HG02610 (cell line): Measurements from ENCODE around the gene ZMYND11.

Experiments
- ATAC-seq: cut with Tn5 transposase; IDR thresholded peaks from one replicate; pipeline ENCODE4 v1.9.1; 2021; ENCODE audit warnings: mild to moderate bottlenecking, moderate library complexity; ENCODE audit not compliant: unreplicated experiment

Gene ZMYND11

DNA sequence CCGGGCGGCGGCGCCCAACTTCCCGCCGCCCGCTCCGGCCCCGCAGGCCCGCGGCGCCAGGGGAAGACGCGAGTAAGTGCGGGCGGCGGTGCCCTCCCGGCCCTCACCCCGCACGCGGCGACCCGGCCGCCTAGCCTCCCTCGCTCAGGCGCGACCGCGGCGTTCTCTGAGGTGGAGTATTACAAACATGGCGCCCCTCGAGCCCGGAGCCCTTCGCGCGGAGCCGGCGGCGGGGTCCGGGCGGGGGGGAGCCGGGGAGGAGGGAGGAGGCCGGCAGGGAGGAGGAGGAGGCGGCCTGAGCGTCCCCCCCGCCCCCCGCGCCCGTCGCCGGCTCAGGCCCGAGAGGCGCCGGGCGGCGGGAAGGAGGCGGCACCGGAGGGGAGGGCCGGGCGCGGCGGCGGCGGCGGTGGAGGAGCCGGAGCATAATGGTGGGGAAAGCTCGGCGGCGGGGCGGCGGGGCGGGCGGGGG lies at the start of gene ZMYND11:
Gene ZMYND11 (plus strand): TSS at position 324 of the 469 bp plus-strand sequence. CDS start 44,558 bp downstream, outside the sequence.
- peak; percentile 56 for ATAC-seq

DNA sequence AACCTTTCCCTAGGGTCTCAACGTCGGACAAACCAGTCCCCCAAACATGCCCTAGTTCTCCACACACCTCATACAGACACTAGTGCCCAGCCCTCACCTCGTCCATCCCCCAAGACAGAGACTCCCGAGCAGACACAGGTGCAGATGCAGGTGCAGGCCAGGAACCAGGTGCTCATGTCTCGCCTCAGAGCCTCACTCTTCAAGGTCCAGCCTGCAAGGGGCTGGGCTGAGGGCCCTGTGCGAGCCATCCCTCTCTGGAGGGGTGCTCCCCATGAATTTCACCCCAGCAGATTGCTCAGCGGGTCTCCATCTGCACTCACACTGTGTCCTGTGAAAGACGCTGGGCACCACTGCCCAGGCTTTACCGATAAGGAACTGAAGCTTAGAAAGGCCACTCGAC lies 49.2 kb upstream of the ZMYND11 start:
- no peak for ATAC-seq

DNA sequence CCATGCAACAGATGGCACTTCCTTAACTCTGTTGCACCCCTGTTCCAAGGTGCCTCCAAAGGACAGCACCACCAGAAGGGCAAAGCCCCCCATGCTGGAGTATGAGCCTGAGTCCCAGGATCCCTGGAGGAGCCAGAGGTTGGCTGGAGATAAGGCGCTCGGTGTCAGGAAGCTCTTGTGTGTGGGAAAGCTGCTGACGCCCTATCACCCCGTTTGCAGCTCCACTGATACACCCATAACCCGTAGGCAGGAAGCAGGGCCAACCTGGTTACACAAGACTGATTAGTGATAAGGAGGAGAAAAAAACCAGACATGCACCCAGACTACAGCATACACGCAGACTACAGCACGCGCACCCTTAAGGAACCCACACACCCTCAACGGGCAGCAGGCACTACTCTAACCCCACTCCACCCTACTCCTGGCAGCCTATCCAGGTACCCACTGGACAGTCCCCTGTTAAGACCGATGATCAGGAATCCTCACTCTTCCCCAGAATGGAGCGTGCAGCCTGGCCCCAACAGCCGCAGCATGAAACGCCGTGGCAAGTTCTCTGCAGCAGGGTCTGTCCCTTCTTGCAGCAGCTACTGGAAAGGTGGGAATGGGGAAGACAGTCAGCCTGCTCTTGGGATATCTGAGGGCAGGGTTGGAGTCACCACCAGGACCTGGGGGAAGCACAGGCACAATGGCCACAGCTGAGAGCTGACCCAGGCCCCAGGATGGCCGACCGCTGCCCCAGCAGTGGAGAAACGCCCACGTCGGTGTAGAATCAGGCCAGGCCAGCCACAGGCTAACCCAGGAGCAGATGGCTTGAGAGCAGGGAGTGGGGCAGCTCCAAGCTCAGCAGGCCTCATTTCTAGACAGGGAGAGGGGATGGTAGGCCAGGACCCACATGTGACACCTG lies 47.8 kb upstream of the ZMYND11 start:
- ATAC-seq: no peak

DNA sequence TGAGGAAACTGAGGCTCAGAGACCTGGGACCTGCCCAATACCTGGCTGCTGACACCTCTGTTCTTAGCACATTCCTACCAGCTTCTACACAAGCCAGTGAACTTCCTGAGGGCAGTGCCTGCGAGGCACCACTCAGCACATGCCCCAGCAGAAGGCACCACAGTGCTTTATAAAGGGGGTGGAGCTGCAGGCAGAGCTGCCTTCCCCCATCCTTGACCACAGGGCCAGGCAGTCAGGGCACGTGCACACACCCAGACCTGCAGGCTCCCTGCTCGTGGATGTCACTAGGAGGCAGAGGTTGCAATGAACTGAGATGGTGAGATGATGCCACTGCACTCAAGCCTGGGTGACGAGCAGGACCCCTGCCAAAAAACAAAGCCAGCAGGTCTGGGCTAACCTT lies 47.0 kb upstream of the ZMYND11 start:
- no peak for ATAC-seq

DNA sequence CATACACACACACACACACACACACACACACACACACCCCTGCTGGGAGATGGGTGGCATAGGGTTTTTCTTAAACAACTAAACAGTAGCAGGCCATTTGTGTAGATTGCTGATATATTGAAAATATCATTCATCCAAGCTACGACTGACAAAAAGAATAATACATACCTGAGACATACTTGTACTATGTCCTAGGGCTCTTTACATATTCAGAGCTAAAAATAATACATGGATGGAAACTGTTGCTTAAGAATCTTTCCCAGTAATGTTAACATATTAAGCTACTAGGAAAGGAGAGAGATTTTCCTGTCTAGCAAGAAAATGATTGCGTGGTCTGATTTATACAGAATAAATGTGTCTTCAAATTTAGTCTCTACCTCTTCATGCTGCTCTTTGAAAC lies 46.0 kb upstream of the ZMYND11 start:
- ATAC-seq: no peak

DNA sequence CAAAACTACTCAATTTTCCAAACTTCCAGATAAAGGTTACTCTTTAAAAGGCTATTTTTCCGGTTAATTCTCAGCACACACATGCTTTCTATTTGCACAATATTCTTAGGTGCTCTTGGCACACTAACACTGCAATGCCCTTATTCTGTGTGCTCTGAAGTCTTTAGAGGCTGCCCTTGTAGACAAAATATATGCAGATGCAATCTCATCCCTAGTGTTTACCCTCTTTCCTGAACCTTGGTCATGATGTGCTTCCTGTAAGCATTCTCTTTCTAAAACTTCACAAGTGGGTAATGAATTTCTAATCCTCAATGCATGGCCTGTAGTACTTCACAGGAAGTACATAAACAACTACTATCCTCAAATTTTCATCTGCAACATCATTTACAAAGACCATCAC lies 45.1 kb upstream of the ZMYND11 start:
- no peak for ATAC-seq

DNA sequence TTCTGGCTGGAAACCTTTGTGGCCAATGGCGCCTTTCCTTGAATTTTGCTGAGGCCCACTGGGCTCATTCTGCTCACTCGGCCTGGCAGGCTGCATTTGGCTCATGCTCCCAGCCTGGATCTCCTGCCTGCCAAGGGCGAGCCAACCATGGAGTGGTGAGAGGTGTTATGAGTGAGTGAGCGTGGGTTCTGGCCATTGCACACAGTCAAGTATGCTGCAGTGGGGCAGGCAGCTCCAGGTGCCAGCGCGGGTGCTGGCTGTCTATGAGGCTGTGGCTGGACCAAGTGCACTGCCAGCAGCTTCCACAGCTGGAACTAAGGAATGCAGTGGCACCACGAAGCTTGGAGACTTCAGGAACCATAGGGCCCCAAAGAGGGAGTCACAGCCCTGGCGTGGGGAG lies 43.9 kb upstream of the ZMYND11 start:
- ATAC-seq: no peak

DNA sequence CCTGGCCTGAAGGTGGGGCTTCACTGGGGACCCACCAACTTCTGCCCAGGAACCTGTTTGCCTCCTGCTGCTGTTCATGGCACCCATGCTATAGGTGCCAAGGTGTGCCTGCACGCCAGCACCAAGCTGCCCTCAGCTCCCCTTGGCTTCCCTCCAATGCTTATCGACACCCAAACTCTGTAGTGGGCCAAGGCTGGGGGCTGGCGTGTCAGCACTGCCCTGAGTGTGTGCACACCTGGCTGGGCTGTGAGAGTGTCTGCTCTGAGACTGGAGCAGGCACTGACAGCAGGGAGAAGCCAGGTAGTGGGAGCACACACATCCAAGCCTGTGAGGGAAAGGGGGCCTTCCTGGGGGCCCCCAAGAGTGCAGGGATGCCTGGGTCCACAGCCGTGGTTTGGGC lies 43.1 kb upstream of the ZMYND11 start:
- no peak for ATAC-seq

DNA sequence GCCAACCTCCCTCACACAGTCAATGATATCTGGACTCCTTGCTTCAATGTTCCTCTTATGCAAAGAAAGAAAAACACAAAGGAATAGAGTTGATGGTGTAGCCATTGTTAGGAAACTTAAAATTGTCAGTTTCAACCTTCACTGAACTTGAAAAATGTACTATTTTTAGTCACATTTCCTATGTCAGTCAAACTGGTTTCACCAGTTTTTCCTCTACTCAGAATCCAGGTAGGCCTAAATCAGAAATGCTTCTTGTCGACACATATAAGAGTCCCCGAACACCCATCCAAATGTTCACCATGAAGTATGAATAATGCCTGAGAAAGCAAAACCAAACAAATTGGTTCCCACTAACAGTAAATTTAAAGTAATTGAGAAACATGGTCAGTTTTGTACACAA lies 42.4 kb upstream of the ZMYND11 start:
- ATAC-seq: no peak

DNA sequence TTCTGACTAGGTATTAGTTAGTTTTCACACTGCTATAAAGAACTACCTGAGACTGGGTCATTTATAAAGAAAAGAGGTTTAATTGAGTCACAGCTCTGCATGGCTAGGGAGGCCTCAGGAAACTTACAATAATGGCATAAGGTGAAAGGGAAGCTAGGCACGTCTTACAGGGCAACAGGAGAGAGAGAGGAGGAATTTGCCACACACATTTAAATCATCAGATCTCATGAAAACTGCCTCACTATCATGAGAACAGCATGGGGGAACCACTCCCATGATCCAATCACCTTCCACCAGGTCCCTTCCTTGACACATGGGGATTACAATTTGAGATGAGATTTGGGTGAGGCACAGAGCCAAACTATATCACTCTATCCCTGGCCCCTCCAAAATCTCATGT lies 40.6 kb upstream of the ZMYND11 start:
- ATAC-seq: no peak

DNA sequence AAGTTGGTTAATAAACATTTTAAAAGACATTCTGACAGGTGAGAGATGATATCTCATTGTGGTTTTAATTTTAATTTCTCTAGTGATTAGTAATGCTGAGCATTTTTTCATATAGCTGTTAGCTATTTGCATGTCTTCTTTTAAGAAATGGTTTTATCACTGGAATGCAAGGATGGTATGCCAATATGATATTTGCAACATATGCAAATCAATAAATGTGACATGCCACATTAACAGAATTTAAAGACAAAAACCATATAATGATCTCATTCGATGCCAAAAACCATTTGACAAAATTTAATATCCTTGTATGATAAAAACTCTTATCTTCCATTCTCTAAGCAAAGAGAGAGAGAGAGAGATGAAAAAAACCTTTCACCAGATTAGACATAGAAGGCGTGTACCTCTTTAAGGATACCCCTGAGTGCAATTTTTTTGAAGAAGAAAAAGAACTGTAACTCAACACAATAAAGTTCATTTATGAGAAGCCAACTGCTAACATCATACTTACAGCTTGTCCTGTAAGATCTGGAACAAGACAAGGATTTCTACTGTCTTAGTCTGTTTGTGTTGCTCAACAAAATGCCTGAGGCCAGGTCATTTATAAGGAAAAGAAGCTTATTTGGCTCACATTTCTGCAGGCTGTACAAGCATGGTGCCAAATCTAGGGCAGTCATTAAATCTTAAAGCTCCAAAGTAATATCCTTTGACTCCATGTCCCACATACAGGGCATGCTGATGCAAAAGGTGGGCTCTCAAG lies 39.7 kb upstream of the ZMYND11 start:
- ATAC-seq: no peak

DNA sequence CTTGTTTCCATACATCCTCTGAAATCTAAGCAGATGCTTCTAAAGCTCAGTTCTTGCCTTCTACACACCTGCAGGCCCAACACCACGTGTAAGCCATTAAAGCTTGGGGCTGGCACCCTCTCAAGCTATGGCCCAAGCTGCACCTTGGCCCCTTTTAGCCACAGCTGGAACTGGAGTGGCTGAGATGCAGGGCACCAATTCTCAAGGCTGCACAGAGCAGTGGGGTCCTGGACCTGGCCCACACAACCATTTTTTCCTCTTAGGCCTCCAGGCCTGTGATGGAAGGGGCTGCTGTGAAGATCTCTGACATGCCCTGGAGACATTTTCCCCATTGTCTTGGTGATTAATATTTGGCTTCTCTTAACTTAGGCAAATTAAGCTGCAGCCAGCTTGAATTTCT lies 38.8 kb upstream of the ZMYND11 start:
- ATAC-seq: no peak

DNA sequence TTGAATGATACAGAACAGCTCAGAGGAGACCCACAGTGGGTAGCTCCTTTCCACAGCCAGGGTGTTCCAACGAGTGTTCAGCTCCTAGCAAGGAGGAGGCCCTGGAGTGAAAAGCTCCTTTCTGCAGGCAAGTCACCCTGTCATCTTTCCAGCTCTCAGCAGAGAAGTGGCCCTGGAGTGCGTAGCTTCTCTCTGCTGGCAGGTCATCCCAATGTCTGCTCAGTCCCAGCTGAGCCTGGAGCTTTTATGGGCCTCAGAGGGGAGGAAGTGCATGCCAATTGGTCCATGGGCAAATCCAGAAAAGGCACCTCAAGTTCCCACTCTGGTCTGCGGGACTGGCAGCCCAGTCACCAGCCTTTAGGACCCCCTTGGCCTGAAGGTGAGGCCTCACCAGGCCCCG lies 30.8 kb upstream of the ZMYND11 start:
- ATAC-seq: no peak

DNA sequence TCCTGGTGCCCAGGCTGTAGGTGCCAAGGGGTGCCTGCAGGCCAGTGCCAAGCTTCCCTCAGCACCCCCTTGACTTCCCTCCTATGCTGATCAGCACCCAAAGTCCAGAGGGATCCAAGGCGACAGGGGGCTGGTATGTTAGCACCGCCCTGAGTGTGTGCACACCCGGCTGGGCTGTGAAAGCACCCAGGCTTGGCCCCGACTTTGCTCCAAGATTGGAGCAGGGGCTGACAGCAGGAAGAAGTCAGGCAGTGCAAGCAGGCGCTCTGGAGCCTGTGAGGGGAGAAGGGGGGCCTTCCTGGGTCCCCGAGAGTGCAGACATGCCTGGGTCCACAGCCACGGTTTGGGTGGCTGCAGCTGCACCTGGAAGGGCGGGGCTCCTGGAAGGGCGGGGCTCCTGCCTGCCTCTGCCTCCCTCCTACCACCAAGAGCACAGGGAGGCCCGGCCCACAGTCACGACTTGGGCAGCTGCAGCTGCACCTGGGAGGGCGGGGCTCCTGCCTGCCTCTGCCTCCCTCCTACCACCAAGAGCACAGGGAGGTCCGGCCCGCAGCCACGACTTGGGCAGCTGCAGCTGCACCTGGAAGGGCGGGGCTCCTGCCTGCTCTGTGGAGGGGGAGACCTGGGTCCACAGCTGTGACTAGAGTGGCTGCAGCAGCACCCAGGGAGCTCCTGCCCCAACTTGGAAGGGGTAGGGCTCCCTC lies 30.2 kb upstream of the ZMYND11 start:
- no peak for ATAC-seq

DNA sequence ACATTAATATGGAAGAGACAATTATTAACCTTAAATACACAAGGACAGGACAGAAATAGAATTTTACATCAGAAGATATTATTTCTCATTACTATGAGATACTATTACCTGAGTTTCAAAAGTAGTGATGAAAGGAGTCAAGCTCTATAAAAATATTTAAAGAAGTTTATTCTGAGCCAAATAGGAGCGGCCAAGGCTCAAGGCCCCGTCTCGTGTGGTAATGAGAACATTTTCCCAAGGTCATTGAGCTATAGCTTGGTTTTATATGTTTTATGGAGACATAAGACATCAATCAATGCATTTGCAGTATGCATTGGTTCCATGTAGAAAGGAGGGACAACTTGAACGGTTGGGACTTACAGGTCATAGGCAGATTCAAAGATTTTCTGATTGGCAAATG lies 29.4 kb upstream of the ZMYND11 start:
- no peak for ATAC-seq

DNA sequence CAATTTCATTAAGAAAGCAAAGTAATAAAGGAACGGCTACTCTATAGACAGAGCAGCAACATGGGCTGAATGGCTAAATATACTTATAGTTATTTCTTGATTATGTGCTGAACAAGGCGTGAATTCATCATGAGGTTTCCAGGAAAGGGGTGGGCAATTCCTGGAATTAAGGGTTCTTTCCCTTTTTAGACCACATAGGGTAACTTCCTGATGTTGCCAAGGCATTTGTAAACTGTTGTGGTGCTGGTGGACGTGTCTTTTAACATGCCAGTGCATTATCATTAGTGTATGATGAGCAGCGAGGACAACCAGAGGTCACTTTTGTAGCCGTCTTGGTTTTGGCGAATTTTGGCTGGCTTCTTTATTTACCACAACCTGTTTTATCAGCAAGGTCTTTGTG lies 28.5 kb upstream of the ZMYND11 start:
- no peak for ATAC-seq

DNA sequence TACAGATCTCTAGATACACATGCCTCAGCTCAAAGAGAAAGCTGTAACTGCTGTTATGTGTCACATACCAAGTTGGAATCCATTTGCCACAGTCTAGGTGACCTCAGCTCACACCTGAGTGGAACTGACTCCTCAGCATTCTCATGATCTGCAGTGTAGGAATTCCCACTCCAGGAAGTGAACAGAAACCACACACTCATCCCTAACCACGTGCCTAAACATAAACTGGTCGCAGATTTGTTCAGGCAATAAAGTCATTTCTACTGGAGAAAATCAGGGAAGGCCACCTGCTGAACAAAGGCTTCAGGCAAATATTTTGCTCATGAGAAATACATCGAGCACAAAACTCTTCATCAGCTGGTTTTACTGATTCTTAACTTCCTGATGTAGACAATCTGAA lies 23.0 kb upstream of the ZMYND11 start:
- ATAC-seq: no peak

DNA sequence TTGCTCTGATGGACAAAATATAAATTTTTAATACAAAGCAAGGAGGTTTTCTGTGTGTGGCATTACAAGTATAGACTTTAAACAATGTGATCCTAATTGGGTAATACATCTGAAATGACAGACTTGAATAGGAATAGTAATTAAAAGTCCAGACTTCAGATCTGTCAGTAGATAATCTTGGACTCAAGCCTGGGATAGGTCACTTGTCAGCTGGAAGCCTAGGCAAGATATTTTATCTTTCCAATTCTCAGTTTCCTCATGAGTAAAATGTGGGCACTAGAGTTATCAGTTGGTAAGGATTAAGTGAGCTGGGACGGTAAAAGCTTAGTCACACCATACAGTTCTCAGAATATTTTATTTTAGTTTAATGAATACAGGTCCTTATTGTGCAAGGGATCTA lies 10.4 kb upstream of the ZMYND11 start:
- no peak for ATAC-seq

DNA sequence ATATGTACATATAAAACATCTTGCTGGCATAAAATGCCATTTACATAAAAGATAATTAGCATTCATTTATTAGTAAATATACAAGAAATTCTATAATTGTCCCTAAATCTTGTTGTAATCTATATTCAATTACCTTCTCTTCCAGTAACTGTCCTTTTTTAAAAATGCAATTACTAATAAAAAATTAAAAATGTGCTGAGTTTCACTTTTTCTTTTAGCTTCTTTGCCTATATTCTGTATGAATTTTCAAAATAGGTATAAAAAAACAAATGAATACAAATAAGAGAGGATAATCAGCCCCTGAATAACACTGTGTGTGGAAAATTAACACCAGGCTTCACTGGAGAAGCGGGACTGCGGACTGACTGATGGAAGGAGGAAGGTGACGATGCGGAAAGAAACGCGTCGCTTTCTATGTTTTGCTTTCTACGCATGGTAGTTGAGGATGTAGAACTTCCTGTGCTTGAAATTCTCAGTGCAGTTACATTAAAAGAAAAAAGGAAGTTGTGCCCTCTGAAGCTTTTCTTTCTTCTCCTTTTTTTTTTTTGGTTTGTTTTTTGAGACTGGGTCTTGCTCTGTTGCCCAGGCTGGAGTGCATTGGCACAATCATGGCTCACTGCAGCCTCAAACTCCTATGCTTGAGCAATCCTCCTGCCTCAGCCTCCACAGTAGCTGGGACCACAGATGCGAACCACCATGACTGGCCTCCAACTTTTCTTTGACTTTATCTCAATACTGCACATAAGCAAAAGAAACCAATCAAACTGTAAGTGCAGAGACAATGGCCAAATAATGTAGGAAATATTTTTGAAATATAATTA lies 7.4 kb upstream of the ZMYND11 start:
- ATAC-seq: no peak

DNA sequence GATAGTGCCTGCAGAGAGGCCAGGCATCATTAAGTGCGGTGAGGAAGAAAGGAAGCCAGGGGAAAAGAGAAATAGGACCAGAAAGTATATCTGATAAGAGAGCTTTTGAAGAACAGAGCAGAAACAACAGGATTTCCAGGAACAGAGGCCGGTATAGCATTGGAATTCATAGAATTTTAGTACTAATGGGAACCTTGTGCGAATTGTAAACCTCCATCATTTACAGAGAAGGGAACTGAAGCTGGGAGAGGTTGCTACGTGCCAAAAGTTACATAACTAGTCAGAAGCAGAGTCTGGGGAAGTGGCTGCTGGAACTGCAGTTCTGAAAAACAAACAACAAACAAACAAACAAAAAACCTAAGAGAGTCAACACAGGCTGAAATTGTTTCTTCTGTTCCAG lies 5.4 kb upstream of the ZMYND11 start:
- no peak for ATAC-seq
